22Rv1 (cell line): Measurements from ENCODE around the gene LONP1.
"Not testable (repeated sequence)": the region's sequence is repeated elsewhere in the genome, so short reads cannot be mapped to it uniquely, and the experiment has no call there.

Experiments
- H3K27ac ChIP-seq: fragments of 450-650 bp; 2 replicates; pipeline ENCODE4 v1.5.1; 2017
- ZFX ChIP-seq: fragments of 450-650 bp; IDR thresholded peaks from 2 replicates; pipeline ENCODE4 v1.6.1; 2017; ENCODE audit warnings: antibody characterized with exemption, borderline replicate concordance
- TF ChIP-seq, protein P1 (sequence below): fragments of 450-650 bp; IDR thresholded peaks from 2 replicates; pipeline ENCODE4 v1.5.1; 2017; ENCODE audit warnings: mild to moderate bottlenecking

The LONP1 gene

DNA sequence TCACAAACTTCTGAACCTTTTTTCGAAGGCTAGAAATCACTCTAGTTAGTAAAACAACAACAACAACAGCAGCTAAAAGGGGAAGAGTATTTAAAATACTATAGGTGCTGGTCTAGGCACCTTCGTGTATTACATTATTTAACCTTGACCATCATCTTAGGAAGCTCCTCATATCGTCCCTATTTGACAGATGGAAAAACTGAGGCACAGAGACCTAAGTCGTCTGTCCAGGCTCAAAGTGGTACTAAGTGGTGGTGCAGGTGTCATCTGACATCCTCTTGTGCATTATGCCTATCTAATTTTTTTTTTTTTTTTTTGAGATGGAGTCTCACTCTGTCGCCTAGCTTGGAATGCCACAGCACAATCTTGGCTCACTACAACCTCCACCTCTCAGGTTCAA lies 29.6 kb upstream of the LONP1 start:
- TF ChIP-seq, protein P1, sequence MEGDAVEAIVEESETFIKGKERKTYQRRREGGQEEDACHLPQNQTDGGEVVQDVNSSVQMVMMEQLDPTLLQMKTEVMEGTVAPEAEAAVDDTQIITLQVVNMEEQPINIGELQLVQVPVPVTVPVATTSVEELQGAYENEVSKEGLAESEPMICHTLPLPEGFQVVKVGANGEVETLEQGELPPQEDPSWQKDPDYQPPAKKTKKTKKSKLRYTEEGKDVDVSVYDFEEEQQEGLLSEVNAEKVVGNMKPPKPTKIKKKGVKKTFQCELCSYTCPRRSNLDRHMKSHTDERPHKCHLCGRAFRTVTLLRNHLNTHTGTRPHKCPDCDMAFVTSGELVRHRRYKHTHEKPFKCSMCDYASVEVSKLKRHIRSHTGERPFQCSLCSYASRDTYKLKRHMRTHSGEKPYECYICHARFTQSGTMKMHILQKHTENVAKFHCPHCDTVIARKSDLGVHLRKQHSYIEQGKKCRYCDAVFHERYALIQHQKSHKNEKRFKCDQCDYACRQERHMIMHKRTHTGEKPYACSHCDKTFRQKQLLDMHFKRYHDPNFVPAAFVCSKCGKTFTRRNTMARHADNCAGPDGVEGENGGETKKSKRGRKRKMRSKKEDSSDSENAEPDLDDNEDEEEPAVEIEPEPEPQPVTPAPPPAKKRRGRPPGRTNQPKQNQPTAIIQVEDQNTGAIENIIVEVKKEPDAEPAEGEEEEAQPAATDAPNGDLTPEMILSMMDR, result no peak
- TF ChIP-seq ZFX, result no peak
- no peak overlapping the region for H3K27ac ChIP-seq

DNA sequence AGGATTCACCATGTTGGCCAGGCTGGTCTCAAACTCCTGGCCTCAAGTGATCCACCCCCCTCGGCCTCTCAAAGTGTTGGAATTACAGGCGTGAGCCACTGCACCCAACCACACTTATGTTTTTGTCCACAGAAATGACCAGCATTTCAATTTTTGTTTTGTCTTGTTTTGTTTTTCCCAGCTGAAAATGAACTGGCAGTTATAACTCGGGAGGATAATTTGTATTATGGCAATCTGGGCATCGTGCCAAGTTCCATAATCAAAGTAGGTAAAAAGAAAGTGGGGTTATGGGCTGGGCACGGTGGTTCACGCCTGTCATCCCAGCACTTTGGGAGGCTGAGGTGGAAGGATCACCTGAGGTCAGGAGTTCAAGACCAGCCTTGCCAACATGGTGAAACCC lies 29.0 kb upstream of the LONP1 start:
- H3K27ac ChIP-seq, result not testable (repeated sequence)

DNA sequence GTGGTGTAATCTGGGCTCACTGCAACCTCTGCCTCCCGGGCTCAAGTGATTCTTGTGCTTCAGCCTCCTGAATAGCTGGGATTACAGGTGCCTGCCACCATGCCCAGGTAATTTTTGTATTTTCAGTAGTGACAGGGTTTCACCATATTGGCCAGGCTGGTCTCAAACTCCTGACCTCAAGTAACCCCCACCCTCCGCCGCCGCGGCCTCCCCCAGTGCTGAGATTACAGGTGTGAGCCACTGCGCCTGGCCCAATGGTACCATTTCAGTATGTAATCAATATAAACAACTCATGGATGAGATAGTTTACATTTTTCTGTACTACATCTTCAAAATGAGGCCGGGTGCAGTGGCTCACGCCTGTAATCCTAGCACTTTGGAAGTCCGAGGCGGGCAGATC lies 25.1 kb upstream of the LONP1 start:
- not testable (repeated sequence) for H3K27ac ChIP-seq

DNA sequence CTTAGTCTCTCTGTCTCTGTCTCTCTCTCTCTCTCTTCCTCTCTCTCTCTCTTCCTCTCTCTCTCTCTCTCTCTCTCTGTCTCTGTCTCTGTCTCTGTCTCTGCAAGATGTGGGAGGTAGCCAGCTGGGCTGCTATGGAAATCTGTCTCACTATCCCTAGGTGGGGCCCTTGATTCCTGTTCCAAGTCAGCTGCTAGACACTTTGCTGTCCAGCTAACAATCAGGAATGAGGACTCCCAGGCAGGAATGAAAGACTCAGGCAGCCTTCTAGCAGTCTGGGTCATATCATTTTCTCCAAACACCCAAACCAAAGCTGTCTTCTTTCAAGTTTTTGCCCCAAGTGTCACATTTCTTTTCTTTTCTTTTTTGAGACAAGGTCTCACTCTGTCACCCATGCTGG lies 23.7 kb upstream of the LONP1 start:
- no peak for TF ChIP-seq ZFX
- TF ChIP-seq, protein P1, result no peak
- H3K27ac ChIP-seq, result no peak overlapping the region

DNA sequence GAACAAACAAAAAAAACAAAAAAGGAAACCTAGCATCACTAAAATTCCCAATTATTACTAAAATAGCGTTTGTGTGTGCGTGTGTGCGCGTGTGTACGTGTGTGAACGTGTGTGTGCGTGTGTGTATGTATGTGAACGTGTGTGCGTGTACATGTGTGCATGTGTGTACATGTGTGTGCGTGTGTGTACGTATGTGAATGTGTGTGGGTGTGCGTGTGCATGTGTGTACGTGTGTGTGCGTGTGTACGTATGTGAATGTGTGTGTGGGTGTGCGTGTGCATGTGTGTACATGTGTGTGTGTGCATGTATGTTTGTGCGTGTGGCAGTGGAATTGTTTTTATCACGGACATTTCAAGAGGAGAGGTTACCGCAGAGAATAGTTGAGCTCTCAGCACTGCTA lies 22.1 kb upstream of the LONP1 start:
- no peak overlapping the region for H3K27ac ChIP-seq
- TF ChIP-seq, protein P1, result no peak
- no peak for TF ChIP-seq ZFX

DNA sequence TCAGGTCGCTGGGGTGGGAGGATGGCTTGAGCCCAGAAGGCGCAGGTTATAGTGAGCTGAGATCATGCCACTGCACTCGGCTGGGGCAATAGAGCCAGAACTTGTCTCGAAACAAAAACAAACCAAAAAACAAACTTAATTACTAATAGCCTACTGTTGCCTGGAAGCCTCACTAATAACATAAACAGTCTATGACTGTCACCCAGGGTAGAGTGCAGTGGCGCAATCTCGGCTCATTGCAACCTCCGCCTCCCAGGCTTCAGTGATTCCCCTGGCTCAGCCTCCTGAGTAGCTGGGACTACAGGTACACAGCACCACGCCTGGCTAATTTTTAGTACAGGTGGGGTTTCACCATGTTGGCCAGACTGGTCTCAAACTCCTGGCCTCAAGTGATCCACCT lies 18.5 kb upstream of the LONP1 start:
- no peak overlapping the region for H3K27ac ChIP-seq
- TF ChIP-seq ZFX, result no peak
- TF ChIP-seq, protein P1, result no peak

DNA sequence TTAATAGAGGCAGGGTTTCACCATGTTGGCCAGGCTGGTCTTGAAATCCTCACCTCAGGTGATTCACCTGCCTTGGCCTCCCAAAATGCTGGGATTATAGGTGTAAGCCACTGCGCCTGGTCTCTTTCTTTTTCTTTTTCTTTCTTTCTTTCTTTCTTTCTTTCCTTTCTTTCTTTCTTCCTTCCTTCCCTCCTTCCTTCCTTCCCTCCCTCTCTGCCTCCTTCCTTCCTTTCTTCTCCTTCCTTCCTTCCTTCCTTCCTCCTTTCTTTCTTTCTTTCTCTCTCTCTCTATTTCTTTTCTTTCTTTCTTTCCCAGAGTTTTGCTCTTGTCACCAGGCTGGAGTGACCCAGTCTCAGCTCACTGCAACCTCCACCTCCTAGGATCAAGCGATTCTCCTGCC lies 13.2 kb upstream of the LONP1 start:
- not testable (repeated sequence) for H3K27ac ChIP-seq

DNA sequence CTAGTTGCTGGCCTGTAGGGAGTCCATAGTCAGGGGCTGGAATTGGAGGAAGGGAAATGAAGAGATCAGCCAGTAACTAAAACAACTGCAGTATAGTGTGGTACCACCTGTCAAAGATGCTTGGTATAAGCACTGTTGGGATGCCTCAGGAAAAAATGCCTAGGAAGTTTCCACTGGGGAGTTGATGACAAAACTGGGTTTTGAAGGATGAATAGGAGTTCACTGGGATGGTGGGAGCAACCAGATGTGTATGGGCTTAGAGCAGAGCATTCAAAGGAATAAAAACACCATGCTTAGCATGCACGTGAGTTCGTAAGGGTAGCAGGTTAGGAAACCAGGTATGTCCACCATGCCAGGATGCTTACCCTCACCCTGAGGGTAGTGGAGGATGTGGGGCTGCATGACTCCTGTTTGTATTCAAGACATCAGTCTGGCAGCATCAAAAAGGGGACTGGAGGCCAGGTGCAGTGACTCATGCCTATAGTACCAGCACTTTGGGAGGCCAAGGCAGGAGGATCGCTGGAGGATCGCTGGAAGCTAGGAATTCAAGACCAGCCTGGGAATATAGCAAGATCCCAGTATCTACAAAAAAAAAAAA lies 7.6 kb upstream of the LONP1 start:
- no peak overlapping the region for H3K27ac ChIP-seq
- TF ChIP-seq, protein P1, result no peak
- no peak for TF ChIP-seq ZFX

DNA sequence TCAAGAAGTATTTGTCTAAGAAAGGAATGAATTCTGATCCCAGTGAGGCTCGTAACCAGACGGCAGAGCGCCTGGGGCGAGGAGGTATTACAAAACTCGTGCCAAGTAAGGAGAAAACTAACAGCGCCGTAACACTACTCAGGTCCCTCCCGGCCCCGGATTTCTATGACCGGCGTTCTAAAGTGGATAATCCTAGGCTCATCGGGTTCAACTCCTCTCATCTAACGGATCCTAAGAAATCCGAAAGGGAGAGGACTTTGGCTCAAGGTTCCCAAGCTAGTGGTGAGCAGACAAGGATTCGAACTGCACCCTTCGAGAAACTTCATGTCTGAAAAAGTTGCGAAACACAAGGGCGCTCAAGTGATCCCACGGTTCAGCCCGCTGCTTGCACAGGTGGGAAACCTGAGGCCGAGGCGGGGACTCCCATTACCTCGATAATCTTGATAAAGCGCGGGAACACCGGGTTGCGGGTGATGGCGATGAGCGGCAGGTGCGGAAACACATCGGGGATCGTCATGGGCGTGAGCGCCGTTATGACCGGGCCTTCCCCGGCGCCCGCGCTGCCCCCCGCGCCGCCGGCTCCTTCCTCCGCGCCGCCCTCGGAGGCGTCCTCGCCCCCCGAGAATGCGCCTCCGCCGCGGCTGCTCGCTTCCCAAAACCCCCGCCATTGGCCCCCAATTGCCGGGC lies 529 bp downstream of the LONP1 start:
- TF ChIP-seq, protein P1, result no peak
- no peak for TF ChIP-seq ZFX
- H3K27ac ChIP-seq, result peak overlapping the region; percentile 95
